ENCODE data around the gene ARPC5.

GRCh38 chr1:183600634-183601033 lies 34.9 kb downstream of the ARPC5 start:
- TF ChIP-seq POLR2AphosphoS5 (IDR thresholded peaks at IDR 0.05; ENCODE audit: low read depth, low read length) (no peak), BCL11A (IDR thresholded peaks at IDR 0.05; ENCODE audit: low read depth in 2 of 2, low read length in 2 of 2) (no peak), CREB1 (IDR thresholded peaks at IDR 0.05) (no peak)
